Stimulated activated CD4-positive, alpha-beta T cell treated with anti-CD3 and anti-CD28 coated beads, Interleukin-2, amount 100 ng/mL, for 24 hours (primary cell): Measurements from ENCODE around the gene AMOTL1.
"Not testable (repeated sequence)": the region's sequence is repeated elsewhere in the genome, so short reads cannot be mapped to it uniquely, and the experiment has no call there.

ENCODE experiments used
- DNase-seq, 2 donors: peaks; one replicate each; pipeline ENCODE4 v3.0.0-alpha.2; 2020

AMOTL1 gene

GRCh38 chr11:94794287-94795168 lies 26.4 kb downstream of the AMOTL1 start:
- DNase-seq = no peak

GRCh38 chr11:94795476-94796189 lies 27.5 kb downstream of the AMOTL1 start:
- DNase-seq = no peak

GRCh38 chr11:94796190-94796580 lies 28.0 kb downstream of the AMOTL1 start:
- no peak for DNase-seq

- DNase-seq = no peak
These were observed 28.7 kb downstream of the AMOTL1 start for GRCh38 chr11:94796863-94797262.

GRCh38 chr11:94799726-94800125 lies 31.6 kb downstream of the AMOTL1 start:
- DNase-seq = no peak

- no peak for DNase-seq
These were observed 32.3 kb downstream of the AMOTL1 start for GRCh38 chr11:94800414-94800813.

GRCh38 chr11:94801866-94802460 lies 33.8 kb downstream of the AMOTL1 start:
- DNase-seq = no peak

- DNase-seq = no peak
These were observed 34.3 kb downstream of the AMOTL1 start for GRCh38 chr11:94802501-94802900.

GRCh38 chr11:94803491-94803890 lies 35.3 kb downstream of the AMOTL1 start:
- no peak for DNase-seq

- DNase-seq = no peak
These were observed 36.7 kb downstream of the AMOTL1 start for GRCh38 chr11:94804874-94805273.

GRCh38 chr11:94806014-94806413 lies 37.9 kb downstream of the AMOTL1 start:
- no peak for DNase-seq

GRCh38 chr11:94806419-94806818 lies 38.3 kb downstream of the AMOTL1 start:
- DNase-seq = no peak

- DNase-seq = no peak
These were observed 41.1 kb downstream of the AMOTL1 start for GRCh38 chr11:94809251-94809650.

GRCh38 chr11:94812724-94813720 lies 44.9 kb downstream of the AMOTL1 start:
- DNase-seq = not testable (repeated sequence)

GRCh38 chr11:94814272-94814976 lies 46.3 kb downstream of the AMOTL1 start:
- DNase-seq = no peak

GRCh38 chr11:94815705-94816344 lies 47.7 kb downstream of the AMOTL1 start:
- DNase-seq = no peak

- DNase-seq = no peak
These were observed 52.3 kb downstream of the AMOTL1 start for GRCh38 chr11:94820480-94820879.

- DNase-seq = no peak
These were observed 53.3 kb downstream of the AMOTL1 start for GRCh38 chr11:94821439-94821838.

- no peak for DNase-seq
These were observed 53.9 kb downstream of the AMOTL1 start for GRCh38 chr11:94822080-94822479.

GRCh38 chr11:94823102-94823732 lies 55.1 kb downstream of the AMOTL1 start:
- DNase-seq = no peak

- DNase-seq = no peak
These were observed 56.9 kb downstream of the AMOTL1 start for GRCh38 chr11:94825031-94825430.
